ENCODE measurements around the gene RUBCN. TPM values are rescaled to one million over a fixed set of nuclear protein-coding genes. Genes with fewer than 3 reads are reported as not detected.
"Not testable (repeated sequence)": the region's sequence is repeated elsewhere in the genome, so short reads cannot be mapped to it uniquely, and the experiment has no call there.

Gene RUBCN
- total RNA-seq, 1 donor from 2014 or later = 47.9 TPM

- DNase-seq (ENCODE audit: low spot score); intact Hi-C loops (cut with DNase I): not testable (repeated sequence)
- peak; percentile 89 for ATAC-seq
Measured at GRCh38 chr3:197665142-197665491, 71.6 kb downstream of the RUBCN start.

DNA sequence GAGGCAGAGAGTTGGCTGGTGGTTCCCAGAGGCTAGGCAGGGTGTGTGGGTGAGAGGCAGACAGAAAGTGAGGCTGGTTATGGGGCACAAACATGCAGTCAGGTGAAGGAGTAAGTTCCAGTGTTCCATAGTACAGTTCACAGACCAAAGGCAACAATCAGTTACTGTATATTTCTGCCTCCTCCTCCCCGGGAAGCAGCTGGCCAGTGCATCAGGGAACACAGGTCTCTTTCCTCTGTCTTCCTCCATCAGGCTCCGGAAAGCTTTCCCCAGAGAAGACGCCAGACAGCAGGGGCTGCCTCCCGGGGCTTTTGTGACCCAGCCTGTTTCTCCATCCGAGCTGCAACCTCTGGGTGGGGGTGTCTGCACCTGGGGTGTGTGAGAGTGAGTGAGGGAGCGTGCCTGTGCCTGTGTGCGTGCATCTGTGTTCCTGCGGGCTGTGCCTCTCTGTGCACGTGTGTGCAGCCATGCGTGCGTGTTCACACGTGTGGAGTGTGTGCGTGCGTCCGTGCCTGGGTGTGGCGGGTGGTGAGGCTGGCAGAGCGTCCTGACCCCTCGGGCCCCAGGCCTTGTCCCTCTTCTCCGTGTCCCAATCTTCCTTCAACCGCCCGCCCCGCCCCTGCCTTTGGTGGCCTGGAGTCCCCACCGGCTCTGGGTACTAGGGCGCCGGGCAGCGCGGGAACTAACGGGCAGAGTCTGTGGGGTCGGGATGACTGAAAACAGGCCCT is 72.1 kb downstream of the RUBCN start:
- DNase-seq (ENCODE audit: low spot score); intact Hi-C loops (cut with DNase I): not testable (repeated sequence)
- peak; percentile 64 for ATAC-seq

DNA sequence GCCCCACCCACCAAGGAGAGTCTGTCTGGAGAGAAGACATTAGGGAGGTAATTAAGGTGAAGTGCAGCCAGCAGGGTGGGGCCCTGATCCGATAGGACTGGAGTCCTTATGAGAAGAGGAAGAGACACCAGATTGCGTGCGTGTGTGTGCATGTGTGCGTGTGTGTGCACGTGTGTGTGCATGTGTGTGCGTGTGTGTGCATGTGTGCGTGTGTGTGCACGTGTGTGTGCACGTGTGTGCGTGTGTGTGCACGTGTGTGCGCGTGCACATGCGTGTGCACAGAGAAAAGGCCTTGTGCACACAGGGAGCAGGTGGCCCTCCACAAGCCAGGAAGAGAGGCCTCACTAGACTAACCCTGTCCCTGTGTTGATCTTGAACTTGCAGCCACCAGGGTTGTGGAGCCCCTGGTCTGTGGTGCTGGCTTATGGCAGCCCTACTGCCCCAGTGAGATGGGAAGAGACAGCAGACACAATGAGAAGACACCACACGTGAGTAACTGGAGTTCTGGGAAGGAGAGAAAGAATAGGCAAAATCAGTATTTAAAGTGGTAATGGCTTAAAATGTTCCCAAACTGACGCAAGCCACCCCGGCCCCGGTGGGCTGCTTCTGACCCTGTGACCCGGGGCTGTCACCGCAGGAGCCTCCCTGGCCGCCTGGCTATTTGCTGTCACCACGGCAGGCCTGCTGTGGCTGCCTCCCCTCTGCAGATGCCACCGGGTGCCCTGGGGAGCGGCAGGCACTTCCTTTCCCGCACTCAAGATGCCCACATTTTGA is 73.2 kb downstream of the RUBCN start:
- intact Hi-C loops (cut with DNase I); DNase-seq (ENCODE audit: low spot score); ATAC-seq: not testable (repeated sequence)

DNA sequence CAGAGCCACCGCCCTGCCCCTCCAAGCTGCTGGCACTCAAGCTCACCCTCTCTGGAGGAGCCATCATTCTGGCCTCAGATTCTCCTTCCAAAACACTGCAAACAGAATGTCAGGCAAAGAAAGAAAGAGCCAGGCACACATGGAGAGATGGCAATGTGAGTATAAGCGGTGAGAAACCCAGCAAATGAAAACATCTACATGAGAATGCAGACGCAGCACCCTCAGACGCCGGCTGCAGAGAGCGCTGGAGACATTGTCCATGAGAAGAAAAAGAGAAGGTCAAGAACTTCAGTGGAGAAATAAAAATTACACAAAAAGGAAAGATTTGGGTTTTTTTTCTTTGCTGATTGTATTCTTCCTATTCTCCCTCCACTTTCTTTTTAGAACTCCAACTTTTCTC is 74.4 kb downstream of the RUBCN start:
- intact Hi-C loops (cut with DNase I); DNase-seq (ENCODE audit: low spot score); ATAC-seq: not testable (repeated sequence)

- intact Hi-C loops (cut with DNase I); ATAC-seq; DNase-seq (ENCODE audit: low spot score): not testable (repeated sequence)
Measured at GRCh38 chr3:197661874-197662273, 74.8 kb downstream of the RUBCN start.

- DNase-seq (ENCODE audit: low spot score); intact Hi-C loops (cut with DNase I); ATAC-seq: not testable (repeated sequence)
Measured at GRCh38 chr3:197661234-197661834, 75.4 kb downstream of the RUBCN start.

DNA sequence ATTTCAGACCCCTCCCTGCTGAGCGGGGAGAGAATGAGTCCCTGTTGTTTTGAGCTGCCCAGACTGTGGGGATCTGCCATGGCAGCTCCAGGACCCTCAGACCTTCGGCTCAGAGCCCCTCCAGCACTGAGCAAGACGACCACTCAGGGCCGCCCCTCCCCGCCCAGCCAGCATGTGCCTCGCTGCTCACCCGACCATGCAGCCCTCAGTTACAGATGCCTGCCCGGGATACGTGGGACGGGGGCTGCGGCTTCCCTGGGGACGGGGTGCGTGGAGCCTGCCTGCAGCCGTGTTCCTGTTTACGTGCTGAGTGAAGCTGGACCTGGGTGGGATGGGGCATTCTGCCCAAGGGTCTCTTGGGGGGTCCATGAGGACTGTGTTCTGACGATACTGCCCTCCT is 77.0 kb downstream of the RUBCN start:
- intact Hi-C loops (cut with DNase I); ATAC-seq; DNase-seq (ENCODE audit: low spot score): not testable (repeated sequence)

GRCh38 chr3:197659144-197659543 is 77.6 kb downstream of the RUBCN start:
- ATAC-seq; intact Hi-C loops (cut with DNase I); DNase-seq (ENCODE audit: low spot score): not testable (repeated sequence)

DNA sequence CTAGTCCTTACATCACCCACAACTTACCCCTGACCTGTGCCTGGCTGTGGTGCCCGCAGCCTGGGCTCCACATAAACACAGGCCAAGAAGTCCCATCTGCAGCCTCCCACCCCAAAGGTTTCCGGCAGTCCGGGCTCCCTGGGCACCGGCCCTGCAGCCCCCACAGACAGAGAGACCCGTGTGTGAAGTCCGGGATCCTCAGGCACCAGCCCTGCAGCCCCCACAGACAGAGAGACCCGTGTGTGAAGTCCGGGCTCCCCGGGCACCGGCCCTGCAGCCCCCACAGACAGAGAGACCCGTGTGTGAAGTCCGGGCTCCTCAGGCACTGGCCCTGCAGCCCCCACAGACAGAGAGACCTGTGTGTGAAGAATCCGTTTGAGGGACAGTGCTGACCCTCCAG is 78.0 kb downstream of the RUBCN start:
- ATAC-seq; DNase-seq (ENCODE audit: low spot score); intact Hi-C loops (cut with DNase I): not testable (repeated sequence)

DNA sequence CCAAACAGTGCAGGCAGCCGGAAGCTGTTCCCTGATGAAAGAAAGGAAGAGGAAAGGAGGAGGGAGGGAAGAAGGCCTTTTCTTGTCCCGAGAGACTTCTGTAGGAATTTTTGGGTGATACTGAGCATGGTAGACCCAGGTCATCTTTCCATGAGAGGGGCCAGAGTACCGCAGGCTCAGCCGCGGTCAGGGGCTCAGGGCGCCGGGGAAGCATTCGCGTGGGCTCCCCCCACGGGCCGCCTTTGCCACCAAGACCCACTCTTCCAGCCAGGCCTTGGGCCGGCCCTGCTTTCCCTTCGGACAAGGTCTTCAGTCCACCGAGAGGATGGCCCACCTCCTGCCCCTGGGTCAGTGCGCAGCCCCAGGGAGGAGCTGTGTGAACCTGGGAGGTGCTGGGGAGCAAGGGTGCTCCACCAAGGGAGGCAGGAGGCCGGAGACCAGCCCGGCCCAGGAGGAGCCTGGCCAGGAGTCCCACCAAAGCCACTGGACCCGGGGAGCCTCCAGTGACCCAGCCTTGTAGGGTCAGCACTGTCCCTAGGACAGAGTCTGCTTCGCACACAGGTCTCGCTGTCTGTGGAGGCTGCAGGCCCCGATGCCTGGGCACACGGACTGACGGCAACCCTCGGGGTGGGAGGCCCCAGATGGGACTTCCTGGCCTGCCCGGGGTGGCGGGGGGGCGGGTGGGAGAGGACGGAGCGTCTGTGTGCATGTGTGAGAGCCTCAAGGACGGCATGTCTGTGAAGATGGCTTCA is 79.0 kb downstream of the RUBCN start:
- intact Hi-C loops (cut with DNase I); DNase-seq (ENCODE audit: low spot score): not testable (repeated sequence)
- peak; percentile 5 for ATAC-seq

GRCh38 chr3:197656960-197657359 is 79.7 kb downstream of the RUBCN start:
- ATAC-seq; DNase-seq (ENCODE audit: low spot score); intact Hi-C loops (cut with DNase I): not testable (repeated sequence)

DNA sequence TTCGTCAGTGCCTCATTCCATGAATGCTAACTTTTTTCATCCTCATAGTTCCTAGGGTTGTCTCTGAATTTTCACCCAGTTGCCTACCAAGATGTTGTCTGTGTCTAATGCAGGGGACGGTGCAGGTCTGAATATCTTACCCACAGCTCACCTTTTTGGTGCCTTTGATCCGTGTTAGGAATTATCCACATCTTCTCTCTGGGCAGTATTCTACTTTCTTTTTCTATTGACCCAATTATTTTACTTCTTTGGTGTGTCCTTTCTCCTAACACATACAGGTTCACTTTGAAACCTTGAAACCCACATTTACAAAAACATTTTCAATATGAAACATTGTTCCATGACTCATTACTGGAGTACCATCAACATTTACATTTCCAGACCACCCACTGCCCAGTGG is 80.6 kb downstream of the RUBCN start:
- DNase-seq (ENCODE audit: low spot score); ATAC-seq; intact Hi-C loops (cut with DNase I): not testable (repeated sequence)

DNA sequence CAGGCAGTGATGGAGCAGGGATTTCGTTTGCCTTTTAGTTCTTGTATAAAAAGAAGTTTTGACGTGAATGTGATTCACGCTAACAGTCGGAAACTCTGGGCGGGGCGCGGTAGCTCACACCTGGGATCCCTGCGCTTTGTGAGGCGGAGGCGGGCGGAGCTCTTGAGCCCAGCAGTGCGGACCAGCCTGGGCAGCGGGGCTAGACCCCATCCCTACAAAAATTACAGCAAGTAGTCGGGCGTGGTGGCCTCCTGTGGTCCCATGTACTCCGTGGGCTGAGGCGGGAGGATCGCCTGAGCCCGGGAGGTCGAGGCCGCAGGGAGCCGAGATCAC is 81.7 kb downstream of the RUBCN start:
- DNase-seq (ENCODE audit: low spot score); ATAC-seq; intact Hi-C loops (cut with DNase I): not testable (repeated sequence)

DNA sequence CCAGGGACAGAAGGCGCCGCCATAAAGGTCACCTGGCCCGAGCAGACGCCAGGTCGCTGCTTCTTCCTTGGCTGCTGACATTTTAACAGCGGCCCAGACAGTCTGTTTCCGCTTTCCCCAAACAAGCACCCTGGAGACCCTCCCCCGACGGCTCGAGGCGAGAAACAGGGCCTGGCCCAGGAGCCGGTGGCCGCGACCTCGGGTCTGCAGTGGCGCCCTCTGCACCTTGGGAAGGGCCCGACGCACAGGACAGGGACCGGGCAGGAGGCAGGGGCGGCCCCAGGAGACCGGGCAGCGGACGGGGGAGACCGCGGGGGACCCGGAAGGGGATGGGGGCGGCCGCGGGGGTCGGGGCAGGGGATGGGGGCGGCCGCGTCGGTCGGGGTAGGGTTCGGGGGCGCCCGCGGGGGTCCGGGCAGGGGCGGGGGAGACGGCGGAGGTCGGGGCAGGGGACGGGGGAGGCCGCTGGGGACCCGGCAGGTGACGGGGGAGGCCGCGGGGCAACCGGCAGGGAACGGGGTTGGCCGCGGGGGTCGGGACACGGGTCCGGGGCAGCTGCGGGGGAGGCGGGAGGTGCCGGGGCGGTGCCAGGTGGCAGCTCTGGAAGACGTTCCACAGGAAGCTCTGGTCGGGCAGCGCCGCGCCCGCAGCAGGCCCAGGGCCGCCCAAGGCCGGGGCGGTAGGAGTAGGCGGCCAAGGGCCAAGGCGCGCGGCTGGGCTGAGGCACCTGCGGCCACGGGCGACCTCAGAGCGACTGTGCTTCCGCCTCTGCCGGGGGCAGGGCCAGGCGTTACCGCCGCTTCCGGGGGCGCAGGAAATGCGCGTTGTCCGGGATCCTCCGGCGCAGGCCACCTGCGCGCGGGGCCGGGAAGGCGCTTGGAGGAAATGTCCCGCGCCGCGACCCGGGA is 82.4 kb downstream of the RUBCN start:
- intact Hi-C loops (cut with DNase I); DNase-seq (ENCODE audit: low spot score): not testable (repeated sequence)
- ATAC-seq = peak; percentile 99

DNA sequence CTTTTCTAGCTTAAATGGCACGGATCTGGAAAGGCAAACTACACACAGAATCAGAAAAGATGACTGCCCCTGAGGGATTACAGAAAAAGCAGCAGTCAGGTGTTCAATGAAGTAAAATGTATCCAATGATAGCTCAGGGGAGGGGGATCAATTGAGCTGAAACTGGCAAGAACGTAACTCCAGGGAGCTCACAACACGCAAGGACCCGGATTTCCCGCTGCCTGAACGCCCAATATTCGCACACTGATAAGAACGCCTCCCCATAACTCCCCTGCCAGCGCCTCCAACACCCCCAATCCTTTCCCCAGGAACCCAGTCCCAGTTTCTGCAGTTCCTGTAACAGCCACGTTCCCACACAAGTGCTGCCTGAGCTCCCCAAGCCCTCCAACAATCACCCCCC is 83.8 kb downstream of the RUBCN start:
- DNase-seq (ENCODE audit: low spot score); ATAC-seq; intact Hi-C loops (cut with DNase I): not testable (repeated sequence)

DNA sequence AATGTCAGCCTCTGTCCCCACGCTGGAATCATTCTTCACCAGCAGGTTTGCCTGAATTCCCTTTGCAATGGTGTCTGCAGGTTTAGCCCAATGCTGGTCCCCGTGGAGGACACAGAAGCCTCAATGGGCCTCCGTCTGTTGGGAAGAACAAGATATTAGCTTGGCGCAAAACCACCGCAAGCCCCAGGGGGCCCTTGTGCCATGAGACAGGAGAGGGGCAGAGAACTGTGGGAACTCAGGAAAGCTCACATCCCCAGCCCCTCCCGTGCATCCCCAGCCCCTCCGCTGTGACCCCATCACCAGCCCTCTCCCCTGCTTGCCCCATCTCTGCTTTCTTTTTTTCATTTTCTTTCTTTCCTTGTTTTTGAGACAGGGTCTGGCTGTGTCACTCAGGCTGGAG is 89.1 kb downstream of the RUBCN start:
- DNase-seq (ENCODE audit: low spot score); ATAC-seq; intact Hi-C loops (cut with DNase I): not testable (repeated sequence)

DNA sequence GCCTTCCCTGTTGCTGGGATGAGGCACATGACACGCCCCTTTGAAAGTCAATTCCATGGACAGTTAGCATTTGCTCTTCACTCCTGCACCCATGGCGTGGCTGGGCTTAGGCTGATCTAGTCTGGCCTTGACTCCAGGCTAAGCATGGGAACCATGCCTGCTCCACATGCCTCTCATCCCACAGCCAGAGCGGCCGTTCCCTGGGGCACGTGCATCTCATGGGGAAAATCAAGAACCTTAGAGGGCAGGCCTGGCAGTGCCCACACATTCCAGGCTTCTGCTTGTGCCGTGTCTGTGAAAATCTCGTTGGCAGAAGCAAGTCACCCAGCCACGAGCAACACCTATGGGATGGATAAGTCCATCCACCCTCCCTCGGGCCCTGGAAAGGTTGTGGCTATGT is 89.5 kb downstream of the RUBCN start:
- DNase-seq (ENCODE audit: low spot score); intact Hi-C loops (cut with DNase I); ATAC-seq: not testable (repeated sequence)

GRCh38 chr3:197646294-197646693 is 90.4 kb downstream of the RUBCN start:
- DNase-seq (ENCODE audit: low spot score); ATAC-seq; intact Hi-C loops (cut with DNase I): not testable (repeated sequence)

Data from sciatic nerve (tissue), 2 donors.